Fibroblast of villous mesenchyme (primary cell): ENCODE results near the gene USP36. TPM values are rescaled to one million over a fixed set of nuclear protein-coding genes. Genes with fewer than 3 reads are reported as not detected.

Experiments
- DNase-seq: peaks from one replicate; pipeline ENCODE4 v3.0.0-alpha.2; 2010; ENCODE audit warnings: low read depth
- H3K4me3 ChIP-seq: 2 replicates; pipeline ENCODE4 v1.5.1; 2011; ENCODE audit warnings: low read depth, mild to moderate bottlenecking, low read length
- CTCF ChIP-seq: IDR thresholded peaks from 2 replicates; pipeline ENCODE4 v1.5.1; 2012; ENCODE audit warnings: low read depth, mild to moderate bottlenecking, low read length; ENCODE audit not compliant: insufficient read depth
- total RNA-seq: library from RNA; depleted of rRNA; stranded (reverse); fragments of >200 nt; gene quantifications from 2 replicates; pipeline ENCODE4 v1.2.3, GENCODE V29; 2012

USP36 gene
- total RNA-seq, 1 donor, result 32.4 TPM

GRCh38 chr17:78826836-78827509 lies 13.6 kb downstream of the USP36 start:
- no peak for TF ChIP-seq CTCF
- no peak for DNase-seq
- H3K4me3 ChIP-seq, result no peak overlapping the region

- H3K4me3 ChIP-seq, result no peak overlapping the region
- DNase-seq, result peak; percentile 39
- TF ChIP-seq CTCF, result no peak
Measured at GRCh38 chr17:78826421-78826820, 14.2 kb downstream of the USP36 start.

GRCh38 chr17:78825696-78826095 lies 14.9 kb downstream of the USP36 start:
- TF ChIP-seq CTCF, result no peak
- H3K4me3 ChIP-seq, result no peak overlapping the region
- no peak for DNase-seq

GRCh38 chr17:78824240-78824639 lies 16.4 kb downstream of the USP36 start:
- TF ChIP-seq CTCF, result no peak
- DNase-seq, result no peak
- no peak overlapping the region for H3K4me3 ChIP-seq

- no peak for TF ChIP-seq CTCF
- no peak for DNase-seq
- no peak overlapping the region for H3K4me3 ChIP-seq
Measured at GRCh38 chr17:78823282-78824046, 17.1 kb downstream of the USP36 start.

- no peak for TF ChIP-seq CTCF
- no peak overlapping the region for H3K4me3 ChIP-seq
Measured at GRCh38 chr17:78822552-78822951, 18.1 kb downstream of the USP36 start.

More at GRCh38 chr17:78822552-78822951, 18.1 kb downstream of the USP36 start:
- DNase-seq, result peak; percentile 94
